ENCODE measurements around the gene WAS. TPM values are rescaled to one million over a fixed set of nuclear protein-coding genes. Genes with fewer than 3 reads are reported as not detected.

The WAS gene
- polyA plus RNA-seq, 1 donor from 2014 or later = 1.0 TPM

DNA sequence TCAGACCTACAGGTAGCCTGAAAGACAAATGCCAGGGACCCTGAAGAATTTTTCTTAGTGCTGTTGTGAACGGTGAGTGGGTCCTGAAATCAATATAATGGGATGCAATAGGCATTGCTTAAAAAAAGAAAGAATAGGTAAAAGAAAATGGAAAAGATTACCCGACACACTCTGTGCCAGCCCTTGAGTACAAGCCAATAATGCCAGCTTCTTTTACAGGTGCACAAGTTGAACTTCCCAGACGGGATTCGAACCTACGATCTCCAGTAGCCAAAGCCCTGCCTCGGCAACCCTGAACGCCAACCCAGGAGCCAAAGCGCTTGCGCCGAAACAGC, 53.2 kb downstream of the WAS start:
- Histone ChIP-seq H3F3A (ENCODE audit: insufficient read depth, low read length, poor library complexity, severe bottlenecking) (no peaks in the 10 kb centered on the region), H3K9ac (ENCODE audit: low read length) (peak overlapping the region; percentile 53), H3K9me3 (ENCODE audit: low read length) (no peaks in the 10 kb centered on the region), H3K79me2 (replicated peaks; ENCODE audit: insufficient read depth, low read length) (peaks cover 11% of the 10 kb centered on the region), H3K9me2 (ENCODE audit: insufficient read depth, low read length) (no peaks in the 10 kb centered on the region), H3K4me3 (ENCODE audit: low read length) (peak overlapping the region; percentile 69), H3K4me2 (ENCODE audit: low read length) (peak overlapping the region; percentile 48), H3K27me3 (ENCODE audit: insufficient read depth, low read depth, low read length) (no peaks in the 10 kb centered on the region), H4K20me1 (ENCODE audit: insufficient read depth) (no peaks in the 10 kb centered on the region), H3K36me3 (ENCODE audit: insufficient read depth, low read length) (no peaks in the 10 kb centered on the region), H3K27ac (ENCODE audit: low read length) (peak overlapping the region; percentile 12), H2AFZ (ENCODE audit: low read depth, low read length) (no peak overlapping the region)
- TF ChIP-seq CTCF (IDR thresholded peaks at IDR 0.05; ENCODE audit: poor library complexity, severe bottlenecking) = no peak
- no peak for TF ChIP-seq EP300 (conservative IDR thresholded peaks at IDR 0.05; ENCODE audit: poor library complexity, severe bottlenecking)
- no peak for TF ChIP-seq MXI1 (conservative IDR thresholded peaks at IDR 0.05; ENCODE audit: poor library complexity, severe bottlenecking)

DNA sequence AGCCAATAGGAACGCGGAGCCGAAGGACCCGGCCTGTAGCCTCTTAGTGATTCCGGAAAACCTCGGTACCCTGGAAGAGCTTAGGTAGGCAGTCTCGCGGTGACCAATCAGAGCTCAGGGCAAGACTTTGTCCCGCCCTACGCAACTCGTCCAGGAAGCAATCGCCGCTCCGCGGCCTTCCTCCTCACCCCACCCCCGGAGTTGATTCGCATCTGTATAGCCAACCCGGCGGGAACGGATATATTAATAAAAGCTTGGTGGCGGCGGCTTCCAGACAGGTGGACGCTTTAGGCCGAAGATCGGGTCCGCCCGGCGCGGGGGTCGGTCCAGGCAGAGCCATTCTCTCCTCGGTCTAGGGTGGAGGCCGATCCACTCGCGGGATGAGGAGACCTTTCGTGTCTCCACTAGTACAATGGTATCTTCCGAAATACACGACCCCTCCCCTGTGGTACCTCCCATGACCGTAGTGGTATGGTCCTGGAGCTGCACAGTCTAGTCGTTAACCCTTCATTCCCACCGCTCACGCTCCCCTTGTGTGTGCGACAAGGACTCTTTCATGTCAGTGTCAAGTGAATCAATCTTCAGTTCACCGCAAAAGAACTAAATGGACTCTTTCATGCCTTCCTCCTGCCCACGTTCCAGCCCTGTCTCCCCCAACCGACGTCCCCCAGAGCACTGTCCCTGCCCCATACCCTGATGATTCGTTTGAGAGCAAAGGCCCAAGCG, 53.8 kb downstream of the WAS start:
- H3K36me3 ChIP-seq (ENCODE audit: insufficient read depth, low read length) = no peaks in the 10 kb centered on the region
- H3K79me2 ChIP-seq (replicated peaks; ENCODE audit: insufficient read depth, low read length) = peaks cover 11% of the 10 kb centered on the region
- H3K4me2 ChIP-seq (ENCODE audit: low read length) = peak overlapping the region; percentile 68
- no peaks in the 10 kb centered on the region for H3K9me3 ChIP-seq (ENCODE audit: low read length)
- peak overlapping the region; percentile 69 for H3K4me3 ChIP-seq (ENCODE audit: low read length)
- no peaks in the 10 kb centered on the region for H4K20me1 ChIP-seq (ENCODE audit: insufficient read depth)
- H3F3A ChIP-seq (ENCODE audit: insufficient read depth, low read length, poor library complexity, severe bottlenecking) = no peaks in the 10 kb centered on the region
- TF ChIP-seq EZH2 (IDR thresholded peaks at IDR 0.05; ENCODE audit: borderline replicate concordance, insufficient read depth, low read length, poor library complexity, severe bottlenecking) (no peak), TAF1 (IDR thresholded peaks at IDR 0.05; ENCODE audit: low read depth) (peak; percentile 55), SMC3 (conservative IDR thresholded peaks at IDR 0.05; ENCODE audit: poor library complexity) (peak; percentile 52), CTCF (IDR thresholded peaks at IDR 0.05; ENCODE audit: poor library complexity, severe bottlenecking) (no peak), EP300 (conservative IDR thresholded peaks at IDR 0.05; ENCODE audit: poor library complexity, severe bottlenecking) (peak; percentile 64), RAD21 (conservative IDR thresholded peaks at IDR 0.05) (peak; percentile 39), REST (IDR thresholded peaks at IDR 0.05; ENCODE audit: borderline replicate concordance) (peak; percentile 87), MXI1 (conservative IDR thresholded peaks at IDR 0.05; ENCODE audit: poor library complexity, severe bottlenecking) (peak; percentile 76), POLR2AphosphoS5 (IDR thresholded peaks at IDR 0.05) (peak; percentile 77)
- peak overlapping the region; percentile 58 for H2AFZ ChIP-seq (ENCODE audit: low read depth, low read length)
- H3K27me3 ChIP-seq (ENCODE audit: insufficient read depth, low read depth, low read length) = no peaks in the 10 kb centered on the region
- H3K9ac ChIP-seq (ENCODE audit: low read length) = peak overlapping the region; percentile 83
- no peaks in the 10 kb centered on the region for H3K9me2 ChIP-seq (ENCODE audit: insufficient read depth, low read length)
- peak overlapping the region; percentile 97 for H3K27ac ChIP-seq (ENCODE audit: low read length)

All from neural cell (in vitro differentiated cells).